Measurements from ENCODE around the gene TBXT. TPM values are rescaled to one million over a fixed set of nuclear protein-coding genes. Genes with fewer than 3 reads are reported as not detected.

TBXT gene
- total and polyA plus RNA-seq, 8 donors = not detected

DNA sequence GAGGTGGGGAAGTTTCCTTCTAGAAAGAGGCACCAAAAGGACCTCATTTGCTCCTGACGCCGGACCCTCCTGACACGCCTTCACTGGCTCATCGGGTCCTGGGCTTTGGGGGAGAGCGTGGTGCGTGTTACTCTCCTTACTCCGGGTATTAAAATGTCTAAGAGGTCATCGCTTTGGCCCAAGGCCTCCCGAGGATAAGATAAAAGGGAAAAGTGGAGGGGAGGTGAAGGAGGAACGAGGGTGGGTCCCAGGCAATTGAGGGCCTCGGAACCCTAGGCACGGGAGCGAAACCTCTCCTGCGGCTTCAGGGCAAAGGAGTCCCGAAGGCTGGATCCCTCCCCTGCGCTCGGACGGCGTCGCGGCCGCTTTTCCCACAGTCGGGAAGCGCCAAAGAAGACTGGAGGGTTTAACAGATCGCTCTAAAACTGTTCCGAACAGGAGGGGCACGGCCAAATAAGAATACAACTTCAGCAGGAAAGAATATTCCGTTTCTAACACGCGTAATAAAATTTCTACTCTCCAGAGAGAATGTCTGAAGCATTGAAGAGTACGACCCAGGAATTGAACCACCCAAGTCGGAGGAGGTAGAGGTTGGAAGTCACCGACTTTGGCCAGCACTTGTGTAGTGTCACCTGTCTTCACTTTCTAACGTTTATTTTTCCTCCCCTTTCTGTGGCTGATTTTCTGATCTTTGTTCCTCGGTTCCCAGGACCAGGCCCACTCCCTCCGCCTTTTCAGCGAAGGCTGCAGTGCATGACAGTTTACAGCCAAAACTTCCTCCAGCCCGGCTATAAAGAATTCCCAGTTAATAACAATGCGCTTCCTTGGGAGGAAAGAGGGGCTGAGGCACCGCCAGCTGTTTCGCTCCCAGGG lies 2.1 kb upstream of the TBXT start:
- 16 to 30% (median 21%) methylated on average over 40 to 41 of the region's 41 CpGs for WGBS, 5 donors
- Histone ChIP-seq H3K27ac (no peak overlapping the region), H3K9me3 (no peaks in the 10 kb centered on the region), H3K27me3 (peaks cover 22 to 98% (median 63%) of the 10 kb centered on the region in 3 donors), H3K4me1 (peaks cover 25 to 53% (median 38%) of the 10 kb centered on the region in 4 donors), H3K4me3 (no peak overlapping the region), H3K36me3 (no peaks in the 10 kb centered on the region)
- TF ChIP-seq EP300 (IDR thresholded peaks at IDR 0.05) = no peak
- TF ChIP-seq, protein P1, sequence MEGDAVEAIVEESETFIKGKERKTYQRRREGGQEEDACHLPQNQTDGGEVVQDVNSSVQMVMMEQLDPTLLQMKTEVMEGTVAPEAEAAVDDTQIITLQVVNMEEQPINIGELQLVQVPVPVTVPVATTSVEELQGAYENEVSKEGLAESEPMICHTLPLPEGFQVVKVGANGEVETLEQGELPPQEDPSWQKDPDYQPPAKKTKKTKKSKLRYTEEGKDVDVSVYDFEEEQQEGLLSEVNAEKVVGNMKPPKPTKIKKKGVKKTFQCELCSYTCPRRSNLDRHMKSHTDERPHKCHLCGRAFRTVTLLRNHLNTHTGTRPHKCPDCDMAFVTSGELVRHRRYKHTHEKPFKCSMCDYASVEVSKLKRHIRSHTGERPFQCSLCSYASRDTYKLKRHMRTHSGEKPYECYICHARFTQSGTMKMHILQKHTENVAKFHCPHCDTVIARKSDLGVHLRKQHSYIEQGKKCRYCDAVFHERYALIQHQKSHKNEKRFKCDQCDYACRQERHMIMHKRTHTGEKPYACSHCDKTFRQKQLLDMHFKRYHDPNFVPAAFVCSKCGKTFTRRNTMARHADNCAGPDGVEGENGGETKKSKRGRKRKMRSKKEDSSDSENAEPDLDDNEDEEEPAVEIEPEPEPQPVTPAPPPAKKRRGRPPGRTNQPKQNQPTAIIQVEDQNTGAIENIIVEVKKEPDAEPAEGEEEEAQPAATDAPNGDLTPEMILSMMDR (IDR thresholded peaks at IDR 0.05) = no peak
- TF ChIP-seq POLR2AphosphoS5 (IDR thresholded peaks at IDR 0.05) = no peak
- no peak for TF ChIP-seq POLR2A (IDR thresholded peaks at IDR 0.05)
- intact Hi-C loops (cut with DNase I; ENCODE audit: low total_unique reads) = no loop called here
- peak in 1 of 2 donors; percentile 7 for DNase-seq

DNA sequence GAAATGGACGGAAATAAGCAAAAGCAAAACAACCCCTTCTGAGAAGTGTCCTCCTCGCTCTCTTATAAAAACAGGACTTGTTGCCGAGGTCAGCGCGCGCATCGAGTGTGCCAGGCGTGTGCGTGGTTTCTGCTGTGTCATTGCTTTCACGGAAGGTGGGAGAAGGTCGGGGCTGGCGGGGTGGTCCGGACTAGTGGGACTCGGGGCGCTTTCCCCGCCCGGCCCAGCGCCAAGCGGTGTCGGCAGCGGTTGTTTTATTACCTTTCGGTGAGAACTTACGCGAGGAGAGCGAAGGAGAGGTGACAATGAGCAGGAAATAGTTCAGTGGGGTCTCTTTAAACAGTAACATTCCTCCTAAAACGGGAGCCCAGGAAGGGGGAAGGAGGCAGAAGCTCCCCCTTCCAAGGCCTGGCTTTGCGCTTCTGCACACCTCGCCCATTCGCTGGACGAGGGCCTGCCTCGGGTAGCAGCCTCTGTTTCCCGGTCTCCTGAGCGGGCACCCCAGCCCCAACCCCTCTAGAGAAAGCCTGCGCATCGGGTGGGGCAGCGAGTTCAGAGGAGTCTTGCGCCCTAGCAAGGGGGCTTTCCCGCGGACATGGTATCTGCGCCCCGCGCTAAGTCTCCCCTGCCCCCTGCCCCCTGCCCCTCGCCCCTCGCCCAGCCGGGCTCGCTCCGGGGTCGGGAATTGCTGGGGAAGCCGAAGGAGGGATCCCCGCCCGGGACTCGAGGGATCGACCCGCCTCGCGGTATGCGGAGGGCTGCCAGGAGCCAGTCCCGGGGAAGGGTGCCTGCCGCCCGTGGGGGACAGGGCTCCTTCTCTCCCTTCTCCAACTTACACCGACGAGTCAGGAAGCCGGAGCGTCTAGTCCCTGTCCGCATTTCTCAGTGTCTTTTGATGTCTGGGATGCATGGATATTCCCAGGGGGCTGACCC lies 1.2 kb upstream of the TBXT start:
- H3K9me3 ChIP-seq = no peaks in the 10 kb centered on the region
- H3K27me3 ChIP-seq = peaks cover 22 to 100% (median 66%) of the 10 kb centered on the region in 3 donors
- H3K36me3 ChIP-seq = no peaks in the 10 kb centered on the region
- intact Hi-C loops (cut with DNase I; ENCODE audit: low total_unique reads) = no loop called here
- H3K4me1 ChIP-seq = peaks cover 25 to 53% (median 38%) of the 10 kb centered on the region in 4 donors
- WGBS, 5 donors = 3 to 4% (median 4%) methylated on average over 43 to 65 of the region's 65 CpGs
- no peak for DNase-seq
- TF ChIP-seq, protein P1 (IDR thresholded peaks at IDR 0.05) = no peak
- TF ChIP-seq POLR2A (IDR thresholded peaks at IDR 0.05) = no peak
- TF ChIP-seq POLR2AphosphoS5 (IDR thresholded peaks at IDR 0.05) = no peak
- TF ChIP-seq EP300 (IDR thresholded peaks at IDR 0.05) = no peak
- no peak overlapping the region for H3K27ac ChIP-seq
- peak overlapping the region; percentile 28 to 50 (median 39) for H3K4me3 ChIP-seq

DNA sequence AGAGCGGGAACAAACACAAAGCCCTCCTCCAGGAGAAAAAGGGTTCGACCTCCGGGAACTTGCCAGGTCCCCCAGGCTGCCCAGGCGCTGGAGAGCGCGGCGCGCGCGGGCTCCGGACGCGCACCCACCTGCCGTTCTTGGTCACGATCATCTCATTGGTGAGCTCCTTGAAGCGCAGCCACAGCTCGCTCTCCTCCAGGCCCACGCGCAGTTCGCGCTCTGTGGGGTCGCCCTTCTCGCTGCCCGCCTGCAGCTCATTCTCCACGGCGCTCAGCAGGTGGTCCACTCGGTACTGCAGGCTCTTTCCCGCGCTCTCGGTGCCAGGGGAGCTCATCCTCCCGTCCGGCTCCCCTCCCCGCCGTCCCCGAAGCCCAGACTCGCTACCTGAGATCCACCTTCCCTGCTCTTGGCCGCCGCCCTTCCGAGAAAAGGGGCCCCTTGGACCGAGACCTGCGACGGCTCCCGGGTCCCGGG lies 356 bp downstream of the TBXT start:
- TF ChIP-seq EP300 (IDR thresholded peaks at IDR 0.05) (no peak), POLR2A (IDR thresholded peaks at IDR 0.05) (no peak), POLR2AphosphoS5 (IDR thresholded peaks at IDR 0.05) (no peak)
- TF ChIP-seq, protein P1 (IDR thresholded peaks at IDR 0.05) = no peak
- H3K27ac ChIP-seq = no peak overlapping the region
- intact Hi-C loops (cut with DNase I; ENCODE audit: low total_unique reads) = no loop called here
- peaks cover 22 to 100% (median 69%) of the 10 kb centered on the region in 3 donors for H3K27me3 ChIP-seq
- peaks cover 25 to 44% (median 38%) of the 10 kb centered on the region in 4 donors for H3K4me1 ChIP-seq
- no peaks in the 10 kb centered on the region for H3K36me3 ChIP-seq
- H3K9me3 ChIP-seq = no peaks in the 10 kb centered on the region
- H3K4me3 ChIP-seq = peak overlapping the region; percentile 28 to 50 (median 39)
- WGBS, 5 donors = 1 to 5% (median 3%) methylated on average over 15 to 44 of the region's 44 CpGs
- DNase-seq = peak in 1 of 2 donors; percentile 12

Measured in stomach (tissue), 9 donors.